Measurements from ENCODE around the gene MVK.
"Not testable (repeated sequence)": the region's sequence is repeated elsewhere in the genome, so short reads cannot be mapped to it uniquely, and the experiment has no call there.

The MVK gene

DNA sequence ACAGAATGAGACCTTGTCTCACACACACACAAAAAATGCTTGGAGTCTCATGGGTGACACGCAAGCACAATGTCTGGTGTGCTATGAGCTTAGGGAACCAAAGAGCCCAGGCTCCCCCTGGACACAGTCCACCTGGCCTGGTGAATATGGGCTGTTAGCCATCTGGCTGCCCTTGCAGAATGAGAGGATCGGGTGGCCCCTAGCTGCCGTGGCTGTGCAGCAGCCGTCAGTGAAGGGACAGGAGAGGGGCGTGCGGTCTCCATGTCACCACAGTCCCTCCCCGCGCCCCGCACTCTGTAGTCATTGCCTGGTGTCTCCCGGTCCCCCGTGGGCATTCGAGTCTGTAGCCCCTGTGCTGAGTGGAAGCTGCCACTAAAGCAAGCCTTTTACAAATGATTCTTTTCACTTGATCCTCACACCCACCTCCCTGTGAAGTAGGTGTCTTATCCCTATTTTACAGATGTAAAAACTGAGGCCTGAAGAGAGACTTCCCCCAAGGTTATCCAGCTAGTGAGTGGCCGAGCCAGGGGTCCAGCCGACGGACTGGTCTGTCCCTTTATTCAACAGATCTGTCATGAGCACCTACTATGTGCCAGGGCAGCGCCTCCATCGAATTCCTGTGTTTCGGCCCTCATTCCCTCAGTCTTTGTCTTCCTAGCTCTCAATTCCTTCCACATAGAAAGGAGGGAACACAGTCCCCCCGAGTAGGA, 18.8 kb downstream of the MVK start:
- DNase-seq, result no peak

DNA sequence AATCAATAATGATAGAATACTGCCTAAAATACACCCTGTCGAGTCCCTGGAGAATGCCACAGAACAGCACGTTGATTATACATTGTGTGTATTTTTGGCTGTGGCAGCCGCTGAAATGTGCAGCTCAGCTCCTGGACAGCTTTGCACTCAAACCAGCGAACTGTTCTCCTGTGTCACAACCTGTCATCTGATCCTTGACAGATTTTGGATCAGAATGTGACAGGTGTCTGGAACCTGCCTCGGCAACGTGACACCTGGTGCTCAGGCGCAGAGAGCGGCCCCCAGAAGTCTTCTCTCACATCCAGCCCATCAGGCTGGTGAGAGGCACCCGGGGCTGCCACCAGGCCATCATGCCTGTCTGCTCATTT, 19.3 kb downstream of the MVK start:
- no peak for DNase-seq

DNA sequence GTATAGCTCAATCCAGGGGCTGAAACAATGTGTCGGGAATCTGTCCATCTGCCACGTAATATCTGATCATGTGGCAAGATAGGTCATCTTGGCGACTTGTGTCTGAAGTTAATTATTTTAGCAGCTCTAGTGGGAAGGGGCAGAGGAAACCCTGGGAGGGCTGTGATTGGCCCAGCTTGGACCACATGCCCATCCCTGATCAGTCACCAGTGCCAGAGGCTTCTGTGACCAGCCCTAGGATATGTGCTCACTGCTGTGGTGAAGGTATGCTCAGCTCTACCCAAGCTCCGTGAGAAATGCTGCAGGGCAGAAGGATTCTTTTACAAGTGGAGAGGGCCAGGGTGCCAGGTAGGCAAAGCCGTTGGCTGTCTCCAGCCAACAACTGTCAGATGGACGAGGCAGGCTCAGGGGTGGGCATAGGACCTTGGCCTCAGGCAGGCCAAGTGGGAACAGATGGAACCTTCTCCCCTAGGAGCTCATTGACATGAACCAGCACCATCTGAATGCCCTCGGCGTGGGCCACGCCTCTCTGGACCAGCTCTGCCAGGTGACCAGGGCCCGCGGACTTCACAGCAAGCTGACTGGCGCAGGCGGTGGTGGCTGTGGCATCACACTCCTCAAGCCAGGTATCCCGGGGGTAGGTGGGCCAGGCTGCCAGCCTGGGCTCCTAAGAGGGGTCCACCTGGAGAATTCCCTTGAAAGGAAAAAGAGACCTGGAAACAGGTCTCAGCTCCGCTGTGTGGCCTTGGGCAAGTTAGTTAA, 21.1 kb downstream of the MVK start:
- no peak for DNase-seq

DNA sequence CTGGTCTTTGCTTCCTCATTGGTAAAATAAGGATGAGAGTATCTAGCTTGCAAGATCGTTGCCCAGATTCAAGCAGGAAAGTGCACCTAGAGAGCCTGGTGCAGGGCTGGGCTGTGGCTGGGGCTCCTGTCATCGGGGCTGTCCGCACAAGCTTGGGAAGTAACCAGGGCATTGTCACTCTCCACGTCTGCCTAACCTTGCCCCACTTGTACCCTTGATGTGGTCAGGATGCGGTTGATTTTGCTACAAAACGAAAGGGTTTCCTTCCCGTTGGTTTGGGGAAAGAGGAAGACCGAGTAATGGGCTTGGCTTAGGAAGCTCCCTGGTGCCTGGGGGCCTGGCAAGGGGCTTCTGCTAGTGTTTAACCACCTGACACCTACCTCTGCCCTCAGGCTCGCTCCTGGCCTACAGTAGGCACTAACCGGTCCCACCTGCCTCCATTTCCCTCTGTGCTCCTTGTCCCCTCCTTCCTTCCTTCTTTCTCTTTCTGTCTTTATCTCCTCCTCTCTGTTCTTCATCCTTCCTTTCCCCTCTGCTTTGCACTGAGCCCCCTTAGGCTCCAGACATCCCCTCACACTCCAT, 21.8 kb downstream of the MVK start:
- DNase-seq, result peak in 1 of 2 donors; percentile 30

DNA sequence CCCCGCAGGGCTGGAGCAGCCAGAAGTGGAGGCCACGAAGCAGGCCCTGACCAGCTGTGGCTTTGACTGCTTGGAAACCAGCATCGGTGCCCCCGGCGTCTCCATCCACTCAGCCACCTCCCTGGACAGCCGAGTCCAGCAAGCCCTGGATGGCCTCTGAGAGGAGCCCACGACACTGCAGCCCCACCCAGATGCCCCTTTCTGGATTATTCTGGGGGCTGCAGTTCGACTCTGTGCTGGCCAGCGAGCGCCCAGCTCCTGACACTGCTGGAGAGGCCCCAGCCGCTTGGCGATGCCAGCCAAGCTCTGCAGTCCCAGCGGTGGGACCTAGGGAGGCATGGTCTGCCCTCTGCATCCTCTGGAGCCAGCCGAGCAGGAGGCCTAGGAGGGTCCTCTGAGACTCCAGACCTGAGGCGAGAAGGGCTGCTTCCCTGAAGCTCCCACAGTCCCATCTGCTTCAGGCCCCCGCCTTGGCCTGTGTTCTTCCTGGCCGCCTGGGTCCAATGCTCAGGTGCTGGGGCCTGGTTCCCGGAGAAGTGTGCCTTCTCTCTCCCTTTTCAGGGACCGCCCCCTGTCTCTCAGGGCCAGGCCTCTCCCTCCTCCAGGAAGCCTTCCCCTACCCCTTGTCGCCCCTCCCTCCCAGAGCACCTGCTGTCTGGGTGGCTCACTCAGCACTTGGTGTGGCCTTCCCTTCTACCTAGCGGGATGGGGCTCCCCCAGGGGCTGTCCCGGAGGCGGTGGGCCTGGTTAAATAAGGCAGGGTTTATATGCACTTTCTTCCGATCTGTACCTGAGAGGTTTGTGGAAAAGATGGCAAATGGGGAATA, 23.0 kb downstream of the MVK start:
- no peak for DNase-seq

DNA sequence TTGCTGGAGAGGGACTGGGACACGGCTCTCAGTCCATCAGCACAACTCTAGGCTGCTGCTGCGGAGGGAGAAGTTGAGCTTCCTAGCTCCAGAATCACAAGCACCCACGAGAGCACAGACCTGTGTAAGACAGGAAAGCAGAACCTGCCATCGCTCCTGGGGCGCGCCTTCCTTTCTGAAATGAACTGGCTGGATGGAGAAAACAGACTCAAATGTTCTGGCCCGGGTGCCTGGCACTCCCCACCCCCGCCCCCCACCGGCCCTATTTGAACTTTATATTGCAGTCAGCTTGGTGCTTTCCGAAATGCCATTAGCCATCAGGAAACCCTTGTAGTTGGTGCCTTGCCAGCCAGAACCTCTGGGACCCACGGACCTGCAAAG, 23.8 kb downstream of the MVK start:
- no peak for DNase-seq

DNA sequence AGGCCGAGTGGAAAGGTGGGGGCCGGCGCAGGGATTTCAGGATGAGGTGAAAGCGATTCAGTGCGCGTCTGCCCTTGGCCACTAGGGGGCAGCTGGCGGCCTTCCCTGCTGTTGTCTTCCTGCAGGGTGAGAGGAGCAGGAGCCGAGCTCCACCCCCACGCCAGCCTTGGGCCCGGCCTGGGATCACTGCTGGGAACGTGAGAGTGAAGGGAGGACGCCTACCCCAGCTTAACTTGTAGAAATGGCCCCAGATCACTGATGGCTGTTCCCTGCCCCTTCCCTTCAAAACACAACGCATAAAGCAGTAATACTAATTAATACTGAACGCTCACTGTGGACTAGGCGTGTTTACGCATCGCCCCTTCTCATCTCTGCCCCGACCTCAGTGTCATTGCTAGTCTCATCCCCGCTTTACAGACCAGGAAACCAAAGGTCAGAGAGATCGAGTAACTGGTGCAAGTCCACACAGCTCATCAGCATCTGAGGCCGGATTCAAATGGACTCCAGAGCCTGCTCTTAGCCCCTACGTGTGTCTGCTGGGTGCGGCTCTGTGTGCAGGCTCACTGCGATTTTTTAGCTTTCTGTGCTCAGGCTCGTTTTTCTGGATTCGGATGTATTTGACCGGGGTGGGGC, 24.3 kb downstream of the MVK start:
- DNase-seq, result peak; percentile 67 to 71

DNA sequence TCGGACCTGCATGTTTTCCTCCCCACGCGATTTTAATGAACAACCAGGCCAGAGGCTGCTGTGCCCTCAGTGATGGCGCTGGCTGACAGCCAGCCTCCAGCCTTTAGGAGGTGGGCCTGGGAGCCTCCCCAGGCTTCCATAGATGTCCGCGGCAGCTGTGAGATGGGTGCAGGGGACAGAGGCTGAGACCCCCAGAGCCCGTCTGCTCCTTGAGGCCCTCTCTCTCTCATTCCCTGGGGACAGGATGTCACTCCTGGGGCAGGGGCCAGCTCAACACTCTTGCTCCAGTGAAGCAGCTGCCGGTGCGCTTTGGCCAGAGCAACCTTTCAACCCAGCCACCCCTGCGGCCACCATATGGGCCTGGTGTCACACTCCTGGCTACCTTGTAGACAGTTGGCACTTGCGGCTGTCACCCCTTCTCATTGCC, 24.8 kb downstream of the MVK start:
- DNase-seq, result no peak

DNA sequence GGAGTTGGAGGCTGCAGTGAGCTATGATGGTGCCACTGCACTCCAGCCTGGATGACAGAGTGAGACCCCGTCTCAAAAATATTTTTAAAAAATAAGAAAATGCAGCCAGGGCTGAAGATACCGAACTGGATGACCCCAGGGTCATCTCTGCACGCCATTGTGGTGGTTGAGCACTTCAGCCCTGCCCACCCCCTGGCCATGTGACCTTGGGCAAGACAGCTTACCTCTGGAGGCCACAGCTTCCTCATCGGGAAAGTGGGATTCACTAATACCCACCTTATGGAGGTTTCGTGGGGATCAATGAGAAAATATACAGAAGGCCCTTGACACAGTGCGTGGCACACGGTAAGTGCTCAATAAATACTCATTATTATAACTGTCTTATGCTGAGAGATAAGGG, 25.5 kb downstream of the MVK start:
- DNase-seq, result no peak

DNA sequence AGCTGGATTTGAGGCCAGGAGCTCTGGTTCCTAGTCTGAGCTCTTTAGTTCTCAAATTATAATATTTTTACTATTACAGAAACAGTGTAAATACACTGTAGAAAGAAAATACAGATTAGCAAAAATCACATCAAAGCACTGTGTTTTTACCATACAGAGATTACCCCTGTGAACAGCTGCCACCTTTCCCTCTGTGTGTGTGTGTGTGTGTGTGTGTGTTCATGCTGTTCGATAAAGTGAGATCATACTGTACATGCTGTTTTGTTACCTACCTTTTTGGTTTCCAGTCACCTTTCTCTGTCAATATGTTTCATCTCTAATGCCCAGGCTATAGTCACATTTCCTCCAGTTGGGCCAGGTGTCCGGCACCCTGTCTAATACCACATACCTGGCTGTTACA, 26.9 kb downstream of the MVK start:
- no peak for DNase-seq

DNA sequence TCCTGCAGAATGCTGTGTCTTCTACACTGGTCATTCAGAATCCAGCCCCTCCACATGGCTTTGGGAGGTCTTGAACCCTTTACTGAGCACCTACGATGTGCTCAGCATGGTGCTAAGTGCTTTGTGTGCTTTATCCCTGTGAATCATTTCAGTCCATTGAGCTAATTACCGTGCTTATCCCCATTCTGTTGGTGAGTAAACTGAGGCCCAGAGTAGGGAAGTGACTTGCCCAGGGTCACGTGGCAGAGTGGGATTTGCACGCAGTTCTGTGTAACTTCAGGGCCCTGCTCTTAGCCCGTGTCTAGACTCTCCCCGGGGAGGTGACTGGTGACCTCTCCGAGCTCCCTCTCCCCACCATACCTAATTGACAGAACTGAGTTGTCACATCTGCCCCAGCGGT, 27.4 kb downstream of the MVK start:
- DNase-seq, result no peak

DNA sequence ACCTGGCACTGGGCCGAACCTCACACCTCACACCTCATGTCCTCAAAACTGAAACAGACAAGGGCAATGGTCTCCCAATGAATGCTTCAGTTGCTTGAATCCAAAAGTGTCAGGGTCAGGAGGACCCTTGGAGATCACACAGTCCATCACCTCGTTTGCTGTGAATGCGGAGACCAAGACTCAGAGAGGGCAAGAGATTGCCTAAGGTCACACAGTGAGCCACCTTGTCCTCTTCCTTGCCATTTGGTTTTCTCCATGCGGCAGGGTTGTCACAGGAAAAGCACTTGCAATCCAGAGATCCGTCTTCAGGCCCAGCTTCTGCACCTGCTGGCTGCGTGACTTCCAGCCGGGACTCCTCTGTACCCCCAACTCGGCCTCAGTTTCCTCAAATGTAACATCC, 28.0 kb downstream of the MVK start:
- DNase-seq, result no peak

DNA sequence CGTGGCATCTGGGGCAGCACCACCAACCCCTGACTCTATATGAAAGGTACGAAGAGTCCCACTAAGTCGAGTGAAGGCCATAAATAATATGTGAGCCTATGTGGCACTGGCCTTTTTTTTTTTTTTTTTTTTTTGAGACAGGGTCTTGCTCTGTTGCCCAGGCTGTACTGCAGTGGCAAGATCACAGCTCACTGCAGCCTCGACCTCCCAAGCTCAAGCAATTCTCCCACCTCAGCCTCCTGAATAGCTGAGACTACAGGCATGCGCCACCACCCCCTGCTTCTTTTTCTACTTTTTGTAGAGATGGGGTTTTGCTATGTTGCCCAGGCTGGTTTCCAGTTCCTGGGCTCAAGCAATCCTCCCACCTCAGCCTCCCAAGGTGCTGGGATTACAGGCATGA, 28.5 kb downstream of the MVK start:
- DNase-seq, result not testable (repeated sequence)

DNA sequence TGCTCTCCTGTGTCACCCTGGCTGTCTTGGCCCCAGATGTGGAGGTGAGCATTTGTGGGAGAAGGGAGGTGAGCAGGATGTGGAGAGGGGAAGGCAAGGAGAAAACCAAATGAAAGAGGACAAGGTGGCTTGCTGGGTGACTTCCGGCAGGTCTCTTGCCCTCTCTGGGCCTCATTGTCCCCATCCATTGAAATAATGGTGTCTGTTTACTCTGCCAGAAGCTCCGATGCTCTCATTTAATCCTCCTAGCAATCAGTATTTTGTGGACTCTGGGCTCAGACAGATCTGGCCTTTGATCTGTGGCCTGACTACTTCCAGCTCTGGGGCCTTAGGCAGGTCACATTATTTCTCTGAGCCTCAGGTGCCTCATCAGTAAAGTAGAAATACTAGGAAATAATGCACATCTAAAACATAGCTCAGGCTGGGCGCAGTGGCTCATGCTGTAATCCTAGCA, 30.6 kb downstream of the MVK start:
- no peak for DNase-seq

DNA sequence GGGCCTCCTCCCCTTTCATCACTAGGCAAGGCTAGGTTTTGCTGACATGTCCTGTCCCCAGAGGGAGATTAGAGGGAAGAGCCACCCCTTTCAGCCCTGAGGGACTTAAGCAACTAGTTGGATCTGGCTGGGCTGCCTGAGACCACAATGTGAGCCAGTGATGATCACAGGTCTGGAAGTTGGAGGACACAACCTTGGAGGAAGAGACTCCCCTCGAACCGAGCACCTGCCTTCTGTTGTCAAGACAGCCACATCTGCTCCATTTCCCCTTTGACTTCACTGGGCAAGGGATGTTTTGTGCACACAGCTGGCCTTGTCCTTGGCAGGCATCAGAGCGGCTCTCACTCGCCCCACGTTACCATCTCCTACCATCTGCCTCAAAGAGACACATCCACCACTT, 31.4 kb downstream of the MVK start:
- DNase-seq, result no peak

DNA sequence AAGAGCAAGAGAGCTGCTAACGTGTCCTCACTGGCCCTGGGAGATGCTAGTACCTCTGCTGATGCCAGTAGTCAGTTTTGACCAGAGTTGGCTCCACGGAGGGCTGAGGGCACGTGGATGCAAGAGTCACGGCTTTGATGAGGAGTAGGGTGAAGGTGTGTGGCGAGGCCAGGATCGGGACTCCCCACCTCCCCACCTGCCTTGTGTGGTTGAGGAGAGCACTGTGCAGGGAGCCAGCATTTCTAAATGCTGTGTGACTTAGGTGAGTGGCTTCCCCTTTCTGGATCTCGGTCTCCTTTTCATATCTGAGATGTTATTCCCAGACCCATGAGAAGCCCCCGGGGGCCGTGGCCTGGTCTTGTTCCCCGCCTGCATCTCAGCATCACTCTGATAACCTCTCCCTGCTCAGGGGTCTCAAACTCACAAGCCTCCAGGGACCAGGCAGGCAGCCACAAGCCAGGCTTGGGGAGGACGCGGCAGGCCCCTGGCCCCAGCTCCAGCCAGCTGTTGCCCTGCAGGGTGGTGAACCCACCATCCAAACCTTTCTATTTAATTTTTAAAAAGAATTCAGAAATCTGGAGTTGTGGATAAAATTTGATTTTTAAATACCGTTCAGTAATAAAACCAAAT, 32.1 kb downstream of the MVK start:
- DNase-seq, result no peak

DNA sequence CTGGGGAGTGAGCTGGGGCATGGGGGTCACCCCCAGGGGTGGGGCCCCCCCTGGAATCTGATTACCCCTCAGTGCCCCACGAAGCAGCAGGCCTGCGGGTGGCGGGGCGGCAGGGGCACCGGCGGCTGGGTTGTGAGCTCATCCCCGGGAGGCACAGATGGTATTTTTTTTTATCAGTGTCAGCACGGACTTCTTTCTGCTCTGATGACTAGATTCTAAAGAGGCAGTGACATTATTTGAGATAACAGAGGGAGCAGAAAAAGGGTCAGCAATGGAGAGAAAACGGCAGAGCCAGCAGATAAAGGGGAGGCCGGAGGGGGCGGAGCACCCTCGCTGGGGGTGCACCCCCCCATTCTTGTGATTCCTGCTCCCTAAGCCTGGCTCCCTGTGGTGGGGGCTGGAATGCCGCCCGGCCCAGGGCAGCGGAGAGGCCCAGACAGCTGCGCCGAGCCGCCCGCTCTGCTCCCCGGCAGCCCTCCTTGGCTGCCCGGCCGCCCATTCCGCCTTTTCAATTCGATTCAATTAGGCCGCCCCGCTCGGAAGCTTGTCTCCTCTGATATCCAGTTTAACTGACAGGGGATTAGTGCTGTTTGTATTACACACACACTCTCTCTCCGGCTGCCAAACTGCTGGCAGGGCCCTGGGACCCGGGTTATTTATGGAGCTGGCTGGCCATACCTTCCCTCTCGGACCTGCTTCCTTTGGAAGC, 32.9 kb downstream of the MVK start:
- DNase-seq, result no peak

DNA sequence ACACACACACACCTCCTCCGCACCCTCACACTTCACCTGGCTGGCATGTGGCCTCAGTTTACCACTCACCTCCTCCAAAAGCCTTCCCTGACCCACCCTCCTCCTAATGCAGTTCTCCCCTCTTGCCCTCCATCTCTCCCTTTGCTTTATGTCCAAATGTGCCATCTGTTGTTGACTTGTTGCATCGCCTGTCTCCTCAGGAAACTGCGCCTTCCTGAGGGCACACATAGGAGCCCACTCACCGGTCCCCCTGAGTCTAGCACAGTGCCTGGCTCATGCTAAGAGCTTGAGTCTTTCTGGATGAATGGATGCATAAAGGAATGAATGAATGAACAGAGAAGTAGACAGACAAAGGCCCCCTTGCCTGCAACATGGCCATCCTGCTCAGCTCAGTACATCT, 34.0 kb downstream of the MVK start:
- no peak for DNase-seq

DNA sequence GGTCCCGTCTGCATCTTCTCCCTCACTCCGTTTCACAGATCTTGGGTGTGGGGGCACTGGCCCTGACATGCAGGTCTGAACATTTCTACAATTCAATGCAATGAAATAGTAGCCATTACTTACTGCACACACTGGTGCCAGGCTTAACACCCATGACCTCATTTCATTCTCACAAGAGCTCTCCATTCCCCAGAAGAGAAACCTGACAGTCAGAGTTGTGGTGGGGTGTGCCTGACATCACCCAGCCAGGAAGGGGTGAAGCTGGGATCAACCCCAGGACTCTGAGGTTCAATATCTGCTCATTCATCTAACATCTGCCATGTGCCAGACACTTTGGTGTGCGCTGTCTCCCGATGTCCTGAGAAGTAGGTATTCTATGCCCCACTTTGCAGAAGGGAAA, 34.7 kb downstream of the MVK start:
- no peak for DNase-seq

DNA sequence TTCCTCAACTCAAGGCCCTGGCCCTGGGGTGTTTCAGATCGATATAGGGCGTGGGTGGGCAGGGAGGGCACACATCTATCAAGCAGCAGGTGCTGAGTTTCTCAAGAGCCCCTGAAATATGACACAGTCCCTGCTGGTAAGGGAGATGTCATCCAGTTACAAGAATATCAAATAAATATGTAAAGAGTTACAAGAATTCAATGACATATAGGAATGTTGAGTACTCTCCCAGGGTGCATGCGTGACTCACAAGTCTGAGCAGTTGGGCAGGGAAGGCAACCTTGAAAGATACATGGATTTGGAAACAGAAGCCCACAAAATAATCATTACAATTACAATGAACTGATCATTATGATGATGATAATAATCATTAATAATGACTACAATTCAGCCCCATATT, 35.2 kb downstream of the MVK start:
- DNase-seq, result no peak

DNA sequence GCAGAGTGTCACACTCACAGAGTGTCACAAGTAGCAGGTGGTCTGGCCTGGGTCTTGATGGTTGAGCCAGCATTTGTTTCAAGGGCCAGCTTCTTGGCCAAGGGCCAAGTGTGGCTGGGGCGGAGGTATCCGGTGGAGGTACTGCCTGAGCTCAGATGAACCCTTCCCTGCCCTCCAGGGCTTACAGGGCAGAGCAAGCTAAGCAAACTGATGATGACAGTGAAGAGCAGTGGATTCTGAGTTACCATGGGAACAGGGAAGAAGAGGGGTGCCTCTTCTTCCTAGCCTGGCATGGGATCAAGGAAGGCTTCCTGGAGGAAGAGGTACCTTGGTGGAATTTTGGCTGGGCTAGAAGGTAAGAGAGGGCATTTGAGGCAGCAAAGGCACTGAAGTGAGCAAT, 35.7 kb downstream of the MVK start:
- no peak for DNase-seq

DNA sequence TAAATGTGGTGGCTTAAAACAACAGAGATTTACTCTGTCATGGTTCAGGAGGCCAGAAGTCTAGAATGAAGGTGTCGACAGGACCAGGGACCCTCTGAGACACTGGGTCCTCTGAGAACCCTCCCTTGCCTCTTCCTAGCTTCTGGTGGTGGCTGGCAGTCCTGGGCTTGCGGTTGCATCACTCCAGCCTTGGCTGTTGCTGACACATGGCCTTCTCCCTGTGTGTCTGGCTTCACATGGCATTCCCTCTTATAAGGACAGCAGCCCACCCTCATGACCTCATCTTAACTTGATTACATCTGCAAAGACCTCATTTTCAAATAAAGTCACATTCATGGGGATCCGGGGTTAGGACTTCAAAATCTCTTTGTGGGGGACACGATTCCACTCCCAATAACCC, 36.9 kb downstream of the MVK start:
- no peak for DNase-seq
